ENCODE data around the gene KAT8.

Gene KAT8

DNA sequence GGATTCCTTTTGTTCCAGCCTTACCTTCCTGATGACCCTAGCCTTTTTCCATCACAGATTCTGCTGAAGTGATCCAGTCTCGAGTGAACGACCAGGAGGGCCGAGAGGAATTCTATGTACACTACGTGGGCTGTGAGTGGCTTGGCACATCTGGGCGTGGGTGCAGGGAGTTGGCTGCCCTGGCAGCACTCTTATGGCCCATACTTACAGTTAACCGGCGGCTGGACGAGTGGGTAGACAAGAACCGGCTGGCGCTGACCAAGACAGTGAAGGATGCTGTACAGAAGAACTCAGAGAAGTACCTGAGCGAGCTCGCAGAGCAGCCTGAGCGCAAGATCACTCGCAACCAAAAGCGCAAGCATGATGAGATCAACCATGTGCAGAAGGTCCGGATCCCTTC, 2.7 kb downstream of the KAT8 start:
- TF ChIP-seq YY1 (IDR thresholded peaks at IDR 0.05; ENCODE audit: insufficient read depth, insufficient read length) (no peak), ZNF274 (IDR thresholded peaks at IDR 0.05; ENCODE audit: low read depth, low read length) (no peak), SUZ12 (IDR thresholded peaks at IDR 0.05; ENCODE audit: extremely low read depth, insufficient read depth, insufficient read length) (no peak)
- Histone ChIP-seq H3K9me3 (ENCODE audit: insufficient read depth, low read length) (no peaks in the 10 kb centered on the region), H3K9ac (ENCODE audit: insufficient read length, low read depth) (no peak overlapping the region), H3K4me1 (ENCODE audit: insufficient read depth, insufficient read length) (peaks cover 8% of the 10 kb centered on the region), H3K4me3 (ENCODE audit: insufficient read length, low read depth) (no peak overlapping the region), H3K27me3 (ENCODE audit: insufficient read depth, insufficient read length) (no peaks in the 10 kb centered on the region), H3K36me3 (ENCODE audit: insufficient read depth, insufficient read length, low read length) (peaks cover 57% of the 10 kb centered on the region)
- no peak for DNase-seq (ENCODE audit: low read depth, low spot score)

DNA sequence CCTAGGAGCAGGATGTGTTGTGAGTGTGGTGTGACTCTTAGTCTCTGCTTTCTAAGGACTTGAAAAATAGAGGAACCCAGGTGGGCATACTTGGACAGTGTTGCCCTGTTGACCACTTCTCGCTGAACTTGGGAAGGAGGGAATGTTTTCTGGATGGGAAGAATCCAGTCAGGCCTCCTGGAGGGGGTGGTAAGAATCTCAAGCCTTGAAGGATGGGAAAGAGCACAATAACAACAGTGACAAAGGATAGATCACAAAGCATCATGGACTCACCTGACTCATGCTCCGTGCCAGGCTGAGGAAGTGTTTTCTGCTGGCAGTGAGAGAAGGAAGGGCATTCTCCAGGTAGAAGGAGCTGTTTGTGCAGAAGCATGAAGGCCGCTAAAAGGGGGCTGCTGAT, 8.4 kb downstream of the KAT8 start:
- no peak for DNase-seq (ENCODE audit: low read depth, low spot score)
- H3K9ac ChIP-seq (ENCODE audit: insufficient read length, low read depth) = no peak overlapping the region
- peaks cover 10% of the 10 kb centered on the region for H3K4me1 ChIP-seq (ENCODE audit: insufficient read depth, insufficient read length)
- TF ChIP-seq SUZ12 (IDR thresholded peaks at IDR 0.05; ENCODE audit: extremely low read depth, insufficient read depth, insufficient read length) (no peak), YY1 (IDR thresholded peaks at IDR 0.05; ENCODE audit: insufficient read depth, insufficient read length) (no peak), ZNF274 (IDR thresholded peaks at IDR 0.05; ENCODE audit: low read depth, low read length) (no peak)
- no peaks in the 10 kb centered on the region for H3K9me3 ChIP-seq (ENCODE audit: insufficient read depth, low read length)
- peaks cover 81% of the 10 kb centered on the region for H3K36me3 ChIP-seq (ENCODE audit: insufficient read depth, insufficient read length, low read length)
- H3K27me3 ChIP-seq (ENCODE audit: insufficient read depth, insufficient read length) = no peaks in the 10 kb centered on the region
- H3K4me3 ChIP-seq (ENCODE audit: insufficient read length, low read depth) = no peak overlapping the region

- Histone ChIP-seq H3K4me3 (ENCODE audit: insufficient read length, low read depth) (no peak overlapping the region), H3K36me3 (ENCODE audit: insufficient read depth, insufficient read length, low read length) (peaks cover 81% of the 10 kb centered on the region), H3K9me3 (ENCODE audit: insufficient read depth, low read length) (no peaks in the 10 kb centered on the region), H3K4me1 (ENCODE audit: insufficient read depth, insufficient read length) (peaks cover 13% of the 10 kb centered on the region), H3K27me3 (ENCODE audit: insufficient read depth, insufficient read length) (no peaks in the 10 kb centered on the region), H3K9ac (ENCODE audit: insufficient read length, low read depth) (no peak overlapping the region)
- no peak for DNase-seq (ENCODE audit: low read depth, low spot score)
- no peak for TF ChIP-seq ZNF274 (IDR thresholded peaks at IDR 0.05; ENCODE audit: low read depth, low read length)
- no peak for TF ChIP-seq YY1 (IDR thresholded peaks at IDR 0.05; ENCODE audit: insufficient read depth, insufficient read length)
- no peak for TF ChIP-seq SUZ12 (IDR thresholded peaks at IDR 0.05; ENCODE audit: extremely low read depth, insufficient read depth, insufficient read length)
Measured at GRCh38 chr16:31127182-31127581, 9.7 kb downstream of the KAT8 start.

GRCh38 chr16:31128711-31129567, 11.5 kb downstream of the KAT8 start:
- peaks cover 86% of the 10 kb centered on the region for H3K36me3 ChIP-seq (ENCODE audit: insufficient read depth, insufficient read length, low read length)
- no peak overlapping the region for H3K4me3 ChIP-seq (ENCODE audit: insufficient read length, low read depth)
- no peak for TF ChIP-seq SUZ12 (IDR thresholded peaks at IDR 0.05; ENCODE audit: extremely low read depth, insufficient read depth, insufficient read length)
- H3K9me3 ChIP-seq (ENCODE audit: insufficient read depth, low read length) = no peaks in the 10 kb centered on the region
- peaks cover 27% of the 10 kb centered on the region for H3K4me1 ChIP-seq (ENCODE audit: insufficient read depth, insufficient read length)
- H3K27me3 ChIP-seq (ENCODE audit: insufficient read depth, insufficient read length) = no peaks in the 10 kb centered on the region
- H3K9ac ChIP-seq (ENCODE audit: insufficient read length, low read depth) = no peak overlapping the region
- no peak for DNase-seq (ENCODE audit: low read depth, low spot score)

DNA sequence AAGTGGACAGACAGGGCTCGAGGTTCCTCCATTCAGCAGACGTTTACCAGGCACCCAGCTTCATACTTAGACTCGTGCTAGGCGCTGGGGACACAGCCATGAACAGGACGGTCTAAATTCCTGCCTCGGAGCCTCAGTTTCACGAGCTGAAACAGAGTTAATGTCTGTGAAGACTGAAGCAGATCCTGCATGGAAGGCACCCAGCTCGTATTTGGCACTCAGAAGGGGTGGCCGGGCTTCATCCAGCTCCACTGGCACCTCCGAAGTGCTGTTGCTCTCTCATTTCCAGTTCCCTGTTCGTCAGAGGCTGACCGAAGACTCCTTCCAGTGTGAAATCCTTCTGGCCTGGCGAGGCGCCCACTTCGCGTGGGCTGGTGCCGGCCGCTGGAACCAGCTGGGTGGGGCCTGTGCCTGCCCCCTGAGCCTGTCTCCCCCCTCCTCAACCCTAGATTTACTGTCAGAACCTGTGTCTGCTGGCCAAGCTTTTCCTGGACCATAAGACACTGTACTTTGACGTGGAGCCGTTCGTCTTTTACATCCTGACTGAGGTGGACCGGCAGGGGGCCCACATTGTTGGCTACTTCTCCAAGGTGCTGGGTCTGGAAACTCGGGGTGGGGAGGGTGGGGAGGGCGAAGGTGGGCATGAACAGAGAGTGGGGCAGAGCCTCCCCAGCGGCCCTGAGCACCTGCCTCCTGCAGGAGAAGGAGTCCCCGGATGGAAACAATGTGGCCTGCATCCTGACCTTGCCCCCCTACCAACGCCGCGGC, 12.3 kb downstream of the KAT8 start:
- no peaks in the 10 kb centered on the region for H3K27me3 ChIP-seq (ENCODE audit: insufficient read depth, insufficient read length)
- no peak overlapping the region for H3K9ac ChIP-seq (ENCODE audit: insufficient read length, low read depth)
- H3K36me3 ChIP-seq (ENCODE audit: insufficient read depth, insufficient read length, low read length) = peaks cover 81% of the 10 kb centered on the region
- no peak overlapping the region for H3K4me3 ChIP-seq (ENCODE audit: insufficient read length, low read depth)
- TF ChIP-seq ZNF274 (IDR thresholded peaks at IDR 0.05; ENCODE audit: low read depth, low read length) (no peak), YY1 (IDR thresholded peaks at IDR 0.05; ENCODE audit: insufficient read depth, insufficient read length) (no peak), SUZ12 (IDR thresholded peaks at IDR 0.05; ENCODE audit: extremely low read depth, insufficient read depth, insufficient read length) (no peak)
- no peak for DNase-seq (ENCODE audit: low read depth, low spot score)
- H3K9me3 ChIP-seq (ENCODE audit: insufficient read depth, low read length) = no peaks in the 10 kb centered on the region
- H3K4me1 ChIP-seq (ENCODE audit: insufficient read depth, insufficient read length) = peaks cover 27% of the 10 kb centered on the region

GRCh38 chr16:31130336-31130891, 12.9 kb downstream of the KAT8 start:
- peaks cover 27% of the 10 kb centered on the region for H3K4me1 ChIP-seq (ENCODE audit: insufficient read depth, insufficient read length)
- H3K27me3 ChIP-seq (ENCODE audit: insufficient read depth, insufficient read length) = no peaks in the 10 kb centered on the region
- H3K9me3 ChIP-seq (ENCODE audit: insufficient read depth, low read length) = no peaks in the 10 kb centered on the region
- DNase-seq (ENCODE audit: low read depth, low spot score) = no peak
- no peak for TF ChIP-seq YY1 (IDR thresholded peaks at IDR 0.05; ENCODE audit: insufficient read depth, insufficient read length)
- no peak for TF ChIP-seq SUZ12 (IDR thresholded peaks at IDR 0.05; ENCODE audit: extremely low read depth, insufficient read depth, insufficient read length)
- TF ChIP-seq ZNF274 (IDR thresholded peaks at IDR 0.05; ENCODE audit: low read depth, low read length) = no peak
- H3K36me3 ChIP-seq (ENCODE audit: insufficient read depth, insufficient read length, low read length) = peaks cover 76% of the 10 kb centered on the region
- H3K4me3 ChIP-seq (ENCODE audit: insufficient read length, low read depth) = no peak overlapping the region
- no peak overlapping the region for H3K9ac ChIP-seq (ENCODE audit: insufficient read length, low read depth)

DNA sequence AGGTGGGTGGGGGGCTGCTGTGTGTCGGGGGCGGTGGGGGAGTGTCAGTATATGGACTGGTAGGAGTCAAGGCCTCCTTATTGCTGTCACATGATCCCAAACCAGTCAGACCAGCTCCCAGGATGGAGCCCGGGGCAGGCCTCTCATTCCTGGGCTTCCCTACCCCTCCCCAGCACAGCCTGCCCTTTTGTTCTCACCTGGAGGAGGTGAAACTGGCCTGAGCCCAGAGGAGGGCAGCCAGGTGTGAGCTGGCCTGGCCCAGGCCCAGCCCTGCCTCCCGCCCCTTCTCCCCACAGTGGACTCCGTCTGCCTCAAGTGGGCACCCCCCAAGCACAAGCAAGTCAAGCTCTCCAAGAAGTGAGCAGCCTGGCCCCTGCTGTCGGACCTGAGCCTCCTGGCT, 13.4 kb downstream of the KAT8 start:
- no peak for TF ChIP-seq SUZ12 (IDR thresholded peaks at IDR 0.05; ENCODE audit: extremely low read depth, insufficient read depth, insufficient read length)
- TF ChIP-seq YY1 (IDR thresholded peaks at IDR 0.05; ENCODE audit: insufficient read depth, insufficient read length) = no peak
- TF ChIP-seq ZNF274 (IDR thresholded peaks at IDR 0.05; ENCODE audit: low read depth, low read length) = no peak
- no peak overlapping the region for H3K9ac ChIP-seq (ENCODE audit: insufficient read length, low read depth)

More for the DNA sequence above, 13.4 kb downstream of the KAT8 start:
- Histone ChIP-seq H3K27me3 (ENCODE audit: insufficient read depth, insufficient read length) (no peaks in the 10 kb centered on the region), H3K9me3 (ENCODE audit: insufficient read depth, low read length) (no peaks in the 10 kb centered on the region), H3K4me3 (ENCODE audit: insufficient read length, low read depth) (no peak overlapping the region), H3K4me1 (ENCODE audit: insufficient read depth, insufficient read length) (peaks cover 29% of the 10 kb centered on the region), H3K36me3 (ENCODE audit: insufficient read depth, insufficient read length, low read length) (peaks cover 72% of the 10 kb centered on the region)
- no peak for DNase-seq (ENCODE audit: low read depth, low spot score)

Data from NT2/D1 (cell line).